ENCODE data around the gene USP4. TPM values are rescaled to one million over a fixed set of nuclear protein-coding genes. Genes with fewer than 3 reads are reported as not detected.

Gene USP4
- total and polyA plus RNA-seq, 2 of the 8 experiments (the other 6 are each of a cell fraction or from before 2014, with no cell fraction given): 16.0 to 27.8 TPM

DNA sequence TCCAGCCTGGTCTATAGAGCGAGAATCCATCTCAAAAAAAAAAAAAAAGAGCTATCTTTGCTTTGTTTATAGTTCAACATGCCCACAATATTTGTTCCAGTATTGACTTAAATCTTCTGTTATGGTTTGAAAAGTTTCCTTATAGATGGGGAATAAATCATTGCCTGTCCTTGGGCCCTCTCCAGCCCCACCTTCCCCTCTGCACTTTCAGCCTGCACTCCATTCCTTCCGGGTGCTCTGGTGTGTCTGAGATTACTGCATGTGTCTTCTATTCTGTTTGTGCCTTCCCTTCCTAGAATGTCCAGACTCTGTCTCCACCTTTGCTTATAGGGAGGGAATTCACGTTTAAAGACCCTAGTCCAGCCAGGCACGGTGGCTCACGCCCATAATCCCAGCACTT, 43.5 kb upstream of the USP4 start (continued):
- TF ChIP-seq HDAC2 (IDR thresholded peaks at IDR 0.05; ENCODE audit: borderline replicate concordance in 1 of 2, low read depth in 2 of 2, low read length in 2 of 2) (no peak), CREB1 (IDR thresholded peaks at IDR 0.05) (no peak), CHD1 (IDR thresholded peaks at IDR 0.05; ENCODE audit: low read depth, low read length) (no peak), TCF12 (IDR thresholded peaks at IDR 0.05; ENCODE audit: low read depth, low read length) (no peak), RBBP5 (IDR thresholded peaks at IDR 0.05; ENCODE audit: borderline replicate concordance, low read depth, low read length) (no peak), EGR1 (IDR thresholded peaks at IDR 0.05; ENCODE audit: borderline replicate concordance, low read depth, low read length) (no peak), POLR2A (IDR thresholded peaks at IDR 0.05; ENCODE audit: control extremely low read depth in 1 of 2, low read depth in 2 of 2, low read length in 2 of 2) (no peak)
